GM19035 (cell line): ENCODE results near the gene TF.

Source experiments
- ATAC-seq: cut with Tn5 transposase; IDR thresholded peaks from one replicate; pipeline ENCODE4 v1.9.1; 2021; ENCODE audit not compliant: unreplicated experiment

TF gene

GRCh38 chr3:133834621-133835417 lies 88.6 kb downstream of the TF start:
- ATAC-seq, result no peak

- ATAC-seq, result no peak
Observed at GRCh38 chr3:133835418-133835743, 89.2 kb downstream of the TF start.

GRCh38 chr3:133835961-133836360 lies 89.8 kb downstream of the TF start:
- no peak for ATAC-seq

GRCh38 chr3:133836497-133837158 lies 90.4 kb downstream of the TF start:
- ATAC-seq, result no peak

GRCh38 chr3:133837487-133838295 lies 91.5 kb downstream of the TF start:
- no peak for ATAC-seq

GRCh38 chr3:133838296-133838789 lies 92.2 kb downstream of the TF start:
- ATAC-seq, result no peak

- ATAC-seq, result no peak
Observed at GRCh38 chr3:133838916-133839800, 93.0 kb downstream of the TF start.

- no peak for ATAC-seq
Observed at GRCh38 chr3:133840055-133840737, 94.0 kb downstream of the TF start.

GRCh38 chr3:133840767-133841166 lies 94.6 kb downstream of the TF start:
- no peak for ATAC-seq

GRCh38 chr3:133841196-133841595 lies 95.0 kb downstream of the TF start:
- no peak for ATAC-seq

- ATAC-seq, result no peak
Observed at GRCh38 chr3:133842158-133842557, 96.0 kb downstream of the TF start.

GRCh38 chr3:133843634-133844033 lies 97.4 kb downstream of the TF start:
- ATAC-seq, result no peak

GRCh38 chr3:133845127-133845526 lies 98.9 kb downstream of the TF start:
- no peak for ATAC-seq
